ENCODE measurements around the gene GDI2.

The GDI2 gene

DNA sequence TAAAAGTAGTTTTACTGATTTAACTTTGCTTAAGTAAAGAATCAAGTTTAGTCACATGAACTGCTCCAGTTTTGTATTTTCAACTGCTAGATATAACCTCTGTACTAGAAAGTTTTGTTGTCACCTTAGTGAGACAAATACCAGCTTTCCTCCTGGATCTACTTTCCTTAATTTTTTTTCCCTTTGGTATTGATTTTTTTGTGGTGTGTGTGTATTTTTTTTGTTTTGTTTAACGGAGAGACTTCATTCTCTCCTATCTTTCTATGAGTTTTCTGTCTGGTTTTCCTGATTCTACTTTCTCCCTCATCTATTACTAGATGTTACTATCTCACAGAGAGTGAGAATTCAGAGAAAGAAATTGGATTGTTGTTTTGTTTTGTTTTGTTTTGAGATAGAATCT lies 76.6 kb downstream of the GDI2 start:
- DNase-seq: no peak

DNA sequence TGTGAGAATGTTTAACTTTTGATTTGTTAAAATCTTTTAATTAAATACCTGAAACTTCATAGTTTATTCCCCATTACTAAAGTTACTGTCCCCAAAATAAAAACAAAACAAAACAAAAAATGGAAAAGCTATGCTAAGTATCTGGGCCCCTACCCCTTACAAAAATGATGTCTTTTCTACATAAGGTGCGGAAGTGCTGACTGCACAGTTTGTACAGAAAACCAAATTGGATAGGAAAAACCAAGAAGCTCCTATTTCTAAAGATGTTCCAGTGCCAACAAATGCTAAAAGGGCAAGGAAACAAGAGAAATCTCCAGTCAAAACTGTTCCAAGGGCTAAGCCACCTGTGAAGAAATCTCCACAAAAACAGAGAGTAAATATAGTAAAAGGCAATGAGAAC lies 78.1 kb downstream of the GDI2 start:
- DNase-seq: no peak

DNA sequence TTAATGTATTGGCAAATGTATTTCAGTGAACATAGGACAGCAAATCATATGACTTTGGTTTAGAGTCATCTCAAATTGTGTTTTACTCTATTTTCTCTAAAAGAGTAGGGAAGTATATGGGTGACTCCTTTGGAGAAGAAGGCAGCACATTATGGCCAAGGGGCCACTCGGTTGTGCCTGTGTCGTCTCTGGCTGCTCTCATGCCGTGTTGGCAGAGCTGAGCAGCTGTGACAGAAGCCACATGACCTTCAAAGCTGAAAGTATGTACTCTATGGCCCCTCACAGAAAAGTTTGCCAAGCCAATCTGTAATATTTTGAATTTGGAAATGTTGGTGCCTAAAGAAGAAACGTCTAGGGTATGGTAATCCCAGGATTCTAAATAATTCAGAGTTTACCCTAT lies 81.1 kb downstream of the GDI2 start:
- no peak for DNase-seq

DNA sequence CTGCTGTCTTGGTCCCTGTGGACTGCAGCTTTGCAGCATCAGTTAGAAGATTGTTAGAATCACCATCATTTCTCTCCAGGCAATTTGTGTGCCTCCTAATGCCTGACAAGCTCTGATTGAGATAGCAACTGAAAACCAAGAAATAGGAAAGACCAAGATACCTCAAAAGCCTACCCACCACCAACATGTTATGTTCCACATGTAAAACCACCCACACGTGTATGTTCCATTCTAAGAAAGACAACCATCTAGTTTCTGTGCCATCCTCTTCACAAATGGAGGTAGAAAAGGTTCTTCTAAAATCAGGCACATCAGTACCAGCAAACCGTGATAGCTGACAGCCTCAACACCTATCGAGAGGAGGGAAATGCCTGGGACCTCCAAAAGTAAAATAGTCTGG lies 81.7 kb downstream of the GDI2 start:
- DNase-seq: no peak

DNA sequence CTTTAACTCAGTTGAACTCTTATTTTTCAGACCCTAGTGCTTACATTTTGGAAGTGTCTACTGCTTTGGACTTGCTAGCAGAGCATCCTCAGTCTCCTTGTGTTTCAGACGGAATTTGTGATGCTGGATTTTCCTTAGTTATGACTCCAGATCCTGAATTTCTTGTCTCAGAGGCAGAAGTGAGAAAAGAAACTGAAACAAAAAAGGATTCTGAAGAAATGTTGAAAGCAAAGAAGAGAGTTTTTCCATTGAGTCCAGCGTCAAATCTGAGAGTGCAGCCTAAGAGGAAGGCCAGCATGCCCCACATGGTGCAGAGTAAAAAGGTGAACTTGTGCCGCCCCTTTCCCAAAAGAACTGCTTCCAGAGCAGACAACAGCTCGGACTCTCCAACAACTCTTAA lies 82.5 kb downstream of the GDI2 start:
- no peak for DNase-seq

DNA sequence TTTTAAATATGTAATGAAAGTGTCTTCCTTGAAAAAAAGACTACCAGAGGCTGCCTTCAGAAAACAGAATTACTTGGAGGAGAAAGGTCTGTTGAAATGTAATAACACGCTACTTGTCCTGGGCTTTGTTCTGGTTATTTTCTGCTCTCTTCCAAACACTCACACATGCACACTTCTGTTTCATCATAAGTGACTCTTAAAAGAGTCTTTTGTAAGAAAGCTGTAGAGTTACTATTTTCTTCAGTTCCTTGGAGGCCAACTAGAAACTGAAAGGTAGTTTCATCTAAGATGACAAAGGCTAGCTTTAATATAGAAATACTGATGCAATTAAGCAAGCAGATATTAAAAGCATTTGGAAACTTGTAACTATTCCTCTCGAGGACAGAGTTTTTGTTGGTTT lies 89.5 kb downstream of the GDI2 start:
- no peak for DNase-seq

DNA sequence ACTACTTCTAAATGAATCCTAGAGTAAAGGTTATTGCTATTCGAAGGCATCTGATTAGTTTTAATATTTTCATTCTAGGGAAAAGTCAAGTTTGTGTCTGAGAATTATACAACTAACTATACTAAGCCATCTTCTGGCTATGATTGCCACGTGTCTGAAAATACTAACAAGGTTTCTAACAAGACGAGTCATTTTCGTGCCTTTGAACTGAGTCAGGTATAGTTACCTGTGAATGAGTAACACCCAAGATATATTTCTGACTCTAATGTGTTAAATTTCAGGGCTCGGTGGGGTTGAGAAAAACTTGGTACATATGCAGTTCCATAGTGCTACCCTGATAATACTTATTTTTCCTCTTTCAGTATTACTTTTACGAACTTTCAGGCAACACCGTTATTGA lies 93.1 kb downstream of the GDI2 start:
- no peak for DNase-seq

DNA sequence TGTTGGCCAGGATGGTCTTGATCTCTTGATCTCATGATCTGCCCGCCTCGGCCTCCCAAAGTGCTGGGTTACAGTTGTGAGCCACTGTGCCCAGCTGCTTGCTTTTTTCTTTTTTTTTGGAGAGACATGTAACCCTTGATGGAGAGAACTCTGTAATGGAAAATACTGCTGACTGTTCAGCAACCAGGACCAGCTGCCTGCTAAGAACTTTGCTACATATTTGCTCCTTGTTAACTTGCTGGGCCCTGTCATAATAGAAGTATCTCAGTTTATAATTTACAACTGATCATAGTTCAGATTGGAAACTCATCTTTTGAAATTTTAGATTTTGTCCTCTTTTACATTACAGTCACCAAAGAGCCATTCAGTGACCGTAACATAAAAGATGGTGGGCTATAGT lies 93.7 kb downstream of the GDI2 start:
- DNase-seq: no peak

All from activated CD8-positive, alpha-beta memory T cell treated with anti-CD3 and anti-CD28 coated beads, Interleukin-2, amount 50 U/mL, for 48 hours (primary cell).